Measurements from ENCODE around the gene EMP2. TPM values are rescaled to one million over a fixed set of nuclear protein-coding genes. Genes with fewer than 3 reads are reported as not detected.
"Not testable (repeated sequence)": the region's sequence is repeated elsewhere in the genome, so short reads cannot be mapped to it uniquely, and the experiment has no call there.

The EMP2 gene
- 10 to 100 TPM in 5 of 8 experiments, 1 to 10 TPM in 1, under 1 TPM in 2; 0.50 to 17.9 (median 10.3) TPM for total RNA-seq

GRCh38 chr16:10579965-10580882 is at the start of gene EMP2:
EMP2 (minus strand) TSS chr16:10580598; CDS start chr16:10547617, 32,981 bp downstream.
- Histone ChIP-seq H3K4me3 (peak within 1 kb of the TSS; percentile 29 to 49 (median 44)), H3K27ac (no peak within 1 kb of the TSS), H3K4me1 (replicated peaks in 1 of 2) (peaks cover 6 to 25% of the 10 kb centered on the region in 2 donors)
- ATAC-seq (replicated peaks in 6 of 8), result peak; percentile 75 to 93 (median 90)
- 0 to 6% (median 1%) methylated on average over 2 to 13 of the region's 91 CpGs; no CpG with 5 or more reads in 6 of the 10 experiments for WGBS, 10 experiments
- in situ Hi-C loops (cut with MboI; ENCODE audit: low pct_unique_long_range_greater_than_20kb in 2 of 9, low sequenced_read_pairs in 9 of 9, unreplicated experiment in 9 of 9), result no loop called here

GRCh38 chr16:10629592-10629963 is 49.2 kb upstream of the EMP2 start:
- Histone ChIP-seq H3K4me1 (replicated peaks in 1 of 2) (no peaks in the 10 kb centered on the region), H3K4me3 (no peak overlapping the region), H3K27ac (no peak overlapping the region)
- ATAC-seq (replicated peaks in 6 of 8), result no peak
- 27 to 83% (median 60%) methylated on average over 1 to 2 of the region's 6 CpGs; no CpG with 5 or more reads in 5 of the 10 experiments for WGBS, 10 experiments
- in situ Hi-C loops (cut with MboI; ENCODE audit: low pct_unique_long_range_greater_than_20kb in 2 of 9, low sequenced_read_pairs in 9 of 9, unreplicated experiment in 9 of 9), result no loop called here

GRCh38 chr16:10625595-10626357 is 45.4 kb upstream of the EMP2 start:
- WGBS, 10 experiments, result 78 to 100% (median 90%) methylated on average over 2 to 10 of the region's 12 CpGs
- in situ Hi-C loops (cut with MboI; ENCODE audit: low pct_unique_long_range_greater_than_20kb in 2 of 9, low sequenced_read_pairs in 9 of 9, unreplicated experiment in 9 of 9), result no loop called here
- H3K4me1 ChIP-seq (replicated peaks in 1 of 2), result no peaks in the 10 kb centered on the region
- H3K27ac ChIP-seq, result no peak overlapping the region
- no peak overlapping the region for H3K4me3 ChIP-seq
- no peak for ATAC-seq (replicated peaks in 6 of 8)

- no peak for ATAC-seq (replicated peaks in 6 of 8)
- in situ Hi-C loops (cut with MboI; ENCODE audit: low pct_unique_long_range_greater_than_20kb in 2 of 9, low sequenced_read_pairs in 9 of 9, unreplicated experiment in 9 of 9), result no loop called here
- Histone ChIP-seq H3K27ac (no peak overlapping the region), H3K4me1 (replicated peaks in 1 of 2) (peaks cover under 1 to 3% of the 10 kb centered on the region in 2 donors), H3K4me3 (no peak overlapping the region)
- WGBS, 10 experiments, result 40 to 100% (median 70%) methylated on average over 1 to 5 of the region's 6 CpGs; no CpG with 5 or more reads in 2 of the 10 experiments
Observed at GRCh38 chr16:10624527-10624926, 44.1 kb upstream of the EMP2 start.

GRCh38 chr16:10623059-10623458 is 42.7 kb upstream of the EMP2 start:
- peaks cover 14 to 15% of the 10 kb centered on the region in 2 donors for H3K4me1 ChIP-seq (replicated peaks in 1 of 2)
- 83 to 90% methylated on average over 1 to 2 of the region's 3 CpGs; no CpG with 5 or more reads in 8 of the 10 experiments for WGBS, 10 experiments
- ATAC-seq (replicated peaks in 6 of 8), result no peak
- in situ Hi-C loops (cut with MboI; ENCODE audit: low pct_unique_long_range_greater_than_20kb in 2 of 9, low sequenced_read_pairs in 9 of 9, unreplicated experiment in 9 of 9), result no loop called here
- no peak overlapping the region for H3K27ac ChIP-seq
- no peak overlapping the region for H3K4me3 ChIP-seq

- 40 to 90% (median 80%) methylated on average over 2 to 3 of the region's 19 CpGs; no CpG with 5 or more reads in 6 of the 10 experiments for WGBS, 10 experiments
- H3K27ac ChIP-seq, result no peak overlapping the region
- peaks cover 21 to 23% of the 10 kb centered on the region in 2 donors for H3K4me1 ChIP-seq (replicated peaks in 1 of 2)
- H3K4me3 ChIP-seq, result no peak overlapping the region
- peak in 4 of 8 experiments; percentile 8 to 49 (median 29) for ATAC-seq (replicated peaks in 6 of 8)
- in situ Hi-C loops (cut with MboI; ENCODE audit: low pct_unique_long_range_greater_than_20kb in 2 of 9, low sequenced_read_pairs in 9 of 9, unreplicated experiment in 9 of 9), result no loop called here
Observed at GRCh38 chr16:10622036-10622921, 41.9 kb upstream of the EMP2 start.

GRCh38 chr16:10621216-10621949 is 41.0 kb upstream of the EMP2 start:
- ATAC-seq (replicated peaks in 6 of 8); H3K4me3 ChIP-seq; H3K27ac ChIP-seq; in situ Hi-C loops (cut with MboI; ENCODE audit: low pct_unique_long_range_greater_than_20kb in 2 of 9, low sequenced_read_pairs in 9 of 9, unreplicated experiment in 9 of 9): not testable (repeated sequence)
- WGBS, 10 experiments, result 80 to 100% (median 90%) methylated on average over 1 to 7 of the region's 7 CpGs
- H3K4me1 ChIP-seq (replicated peaks in 1 of 2), result peaks cover 29 to 32% of the 10 kb centered on the region in 2 donors

GRCh38 chr16:10620120-10620519 is 39.7 kb upstream of the EMP2 start:
- no peak overlapping the region for H3K27ac ChIP-seq
- no peak overlapping the region for H3K4me3 ChIP-seq
- H3K4me1 ChIP-seq (replicated peaks in 1 of 2), result peaks cover 29 to 33% of the 10 kb centered on the region in 2 donors
- 60 to 100% (median 79%) methylated on average over 1 to 5 of the region's 6 CpGs; no CpG with 5 or more reads in 4 of the 10 experiments for WGBS, 10 experiments
- in situ Hi-C loops (cut with MboI; ENCODE audit: low pct_unique_long_range_greater_than_20kb in 2 of 9, low sequenced_read_pairs in 9 of 9, unreplicated experiment in 9 of 9), result no loop called here
- no peak for ATAC-seq (replicated peaks in 6 of 8)

GRCh38 chr16:10619271-10619849 is 39.0 kb upstream of the EMP2 start:
- Histone ChIP-seq H3K4me3 (peak overlapping the region in 3 of 5 donors; percentile 19 to 22 (median 20)), H3K27ac (no peak overlapping the region), H3K4me1 (replicated peaks in 1 of 2) (peaks cover 29 to 33% of the 10 kb centered on the region in 2 donors)
- in situ Hi-C loops (cut with MboI; ENCODE audit: low pct_unique_long_range_greater_than_20kb in 2 of 9, low sequenced_read_pairs in 9 of 9, unreplicated experiment in 9 of 9), result no loop called here
- WGBS, 10 experiments, result 0 to 42% (median 33%) methylated on average over 3 to 10 of the region's 25 CpGs; no CpG with 5 or more reads in 7 of the 10 experiments
- peak; percentile 55 to 81 (median 61) for ATAC-seq (replicated peaks in 6 of 8)

GRCh38 chr16:10618710-10619209 is 38.4 kb upstream of the EMP2 start:
- WGBS, 10 experiments, result 40 to 100% (median 69%) methylated on average over 1 to 7 of the region's 13 CpGs; no CpG with 5 or more reads in 4 of the 10 experiments
- H3K27ac ChIP-seq, result no peak overlapping the region
- in situ Hi-C loops (cut with MboI; ENCODE audit: low pct_unique_long_range_greater_than_20kb in 2 of 9, low sequenced_read_pairs in 9 of 9, unreplicated experiment in 9 of 9), result no loop called here
- peak overlapping the region in 2 of 5 donors; percentile 20 to 22 for H3K4me3 ChIP-seq
- peak in 2 of 8 experiments; percentile 3 to 7 for ATAC-seq (replicated peaks in 6 of 8)
- peaks cover 29 to 33% of the 10 kb centered on the region in 2 donors for H3K4me1 ChIP-seq (replicated peaks in 1 of 2)

GRCh38 chr16:10617662-10618420 is 37.4 kb upstream of the EMP2 start:
- Histone ChIP-seq H3K4me1 (replicated peaks in 1 of 2) (peaks cover 29 to 33% of the 10 kb centered on the region in 2 donors), H3K4me3 (no peak overlapping the region), H3K27ac (peak overlapping the region in 1 of 2 donors; percentile 16)
- 30 to 83% (median 62%) methylated on average over 1 to 8 of the region's 12 CpGs; no CpG with 5 or more reads in 2 of the 10 experiments for WGBS, 10 experiments
- ATAC-seq (replicated peaks in 6 of 8), result peak in 3 of 8 experiments; percentile 4 to 16 (median 5)
- in situ Hi-C loops (cut with MboI; ENCODE audit: low pct_unique_long_range_greater_than_20kb in 2 of 9, low sequenced_read_pairs in 9 of 9, unreplicated experiment in 9 of 9), result no loop called here
